Endothelial cell of umbilical vein (primary cell): ENCODE measurements around the gene CHRNA5. TPM values are rescaled to one million over a fixed set of nuclear protein-coding genes. Genes with fewer than 3 reads are reported as not detected.

Source experiments
- BruUV-seq: library from RNA; stranded (reverse); fragments of 400-500 nt; replicated peaks from 2 replicates; lab custom pipeline; 2021; lab: Mats Ljungman, UMichigan
- CTCF ChIA-PET: fragments of 300-600, 350-600 bp; sonication (Branson Sonifier 250); formaldehyde crosslinking; loops from one replicate; lab custom pipeline; 2021; ENCODE audit warnings: antibody characterized with exemption, inconsistent platforms; lab: Charles Lee
- POLR2A ChIA-PET: fragments of 300-600, 350-600 bp; sonication (Branson Sonifier 250); formaldehyde crosslinking; loops from one replicate; lab custom pipeline; 2021; ENCODE audit warnings: antibody characterized with exemption, inconsistent platforms; lab: Charles Lee
- DNase-seq: peaks from one replicate; pipeline ENCODE4 v3.0.0-alpha.2; 2011; ENCODE audit warnings: low read depth, low spot score
- FAIRE-seq: peaks from 2 replicates; lab custom pipeline; 2011; peaks lifted over from hg19 to GRCh38; lab: Jason Lieb, UNC
- H2AFZ ChIP-seq: 2 replicates; pipeline ENCODE4 v1.6.0; 2012; ENCODE audit warnings: low read depth, low read length, control low read depth, inconsistent platforms
- H3K27ac ChIP-seq: 2 replicates; pipeline ENCODE4 v1.5.1; 2011; ENCODE audit warnings: low read depth, mild to moderate bottlenecking, control low read depth, low read length, moderate library complexity; ENCODE audit not compliant: insufficient read depth
- H3K27me3 ChIP-seq, 2 experiments: 2 replicates each; pipeline versions ENCODE4 v1.6.0 to v1.6.1; 2011; ENCODE audit warnings: low read length in 2 of 2, mixed read lengths in 1 of 2; ENCODE audit not compliant: control insufficient read depth in 2 of 2, insufficient read depth in 2 of 2
- H3K36me3 ChIP-seq, 2 experiments: 2 replicates in 1 of 2; 3 replicates in 1 of 2; pipeline ENCODE4 v1.5.1; 2011; ENCODE audit warnings: low read length in 2 of 2, mild to moderate bottlenecking in 1 of 2, moderate library complexity in 1 of 2; ENCODE audit not compliant: control insufficient read depth in 2 of 2, insufficient read depth in 2 of 2; ENCODE audit errors: extremely low read depth in 1 of 2
- H3K4me1 ChIP-seq: 3 replicates; pipeline ENCODE4 v1.5.1; 2011; ENCODE audit warnings: mild to moderate bottlenecking, low read length; ENCODE audit not compliant: control insufficient read depth, insufficient read depth; ENCODE audit errors: extremely low read depth
- H3K4me2 ChIP-seq: 2 replicates; pipeline ENCODE4 v1.6.1; 2011; ENCODE audit warnings: low read length, control low read depth, mixed read lengths; ENCODE audit not compliant: insufficient read depth
- H3K4me3 ChIP-seq, 3 experiments: fragments of 200-600 bp in 1 of 3; sonication (generic), shearing (Covaris generic) in 1 of 3; replicated peaks in 1 of 3; 2 replicates each; pipeline ENCODE4 v1.5.1; 2011 to 2016; ENCODE audit warnings: control low read depth in 3 of 3, low read length in 3 of 3, mild to moderate bottlenecking in 2 of 3, inconsistent platforms in 1 of 3, low read depth in 1 of 3, moderate library complexity in 1 of 3; ENCODE audit not compliant: insufficient read depth in 1 of 3
- H3K79me2 ChIP-seq: 2 replicates; pipeline ENCODE4 v1.6.0; 2012; ENCODE audit warnings: low read length, inconsistent platforms; ENCODE audit not compliant: control insufficient read depth, insufficient read depth
- H3K9ac ChIP-seq: replicated peaks from 2 replicates; pipeline ENCODE3; 2011; ENCODE audit warnings: low read length, control low read depth; ENCODE audit not compliant: insufficient read depth; ENCODE audit errors: extremely low read depth
- H3K9me1 ChIP-seq: replicated peaks from 3 replicates; pipeline ENCODE4 v1.6.0; 2011; ENCODE audit warnings: mild to moderate bottlenecking, low read length; ENCODE audit not compliant: control insufficient read depth, insufficient read depth; ENCODE audit errors: extremely low read depth
- H3K9me3 ChIP-seq: replicated peaks from 2 replicates; pipeline ENCODE4 v1.5.1; 2012; ENCODE audit warnings: low read length, inconsistent platforms; ENCODE audit not compliant: control insufficient read depth, insufficient read depth
- H4K20me1 ChIP-seq: replicated peaks from 2 replicates; pipeline ENCODE3; 2011; ENCODE audit warnings: mild to moderate bottlenecking, low read length; ENCODE audit not compliant: control insufficient read depth, insufficient read depth; ENCODE audit errors: extremely low read depth
- EZH2 ChIP-seq: IDR thresholded peaks from 2 replicates; pipeline ENCODE4 v1.6.1; 2012; ENCODE audit warnings: borderline replicate concordance, low read depth, mild to moderate bottlenecking, moderate library complexity, low read length, inconsistent platforms; ENCODE audit not compliant: severe bottlenecking
- FOS ChIP-seq: IDR thresholded peaks from 2 replicates; pipeline ENCODE4 v1.6.1; 2011; ENCODE audit warnings: mild to moderate bottlenecking, low read length, moderate library complexity, borderline replicate concordance; ENCODE audit not compliant: insufficient read depth
- GATA2 ChIP-seq: IDR thresholded peaks from 2 replicates; pipeline ENCODE4 v1.7.0; 2011; ENCODE audit warnings: low read depth, mild to moderate bottlenecking, moderate library complexity, mixed read lengths, low read length; ENCODE audit not compliant: insufficient read length, insufficient read depth
- MAX ChIP-seq: IDR thresholded peaks from 2 replicates; pipeline ENCODE4 v1.6.1; 2011; ENCODE audit not compliant: insufficient read depth, insufficient read length
- MYC ChIP-seq: IDR thresholded peaks from one replicate; pipeline ENCODE4 v1.6.1; 2011; ENCODE audit warnings: mild to moderate bottlenecking, low read depth, low read length
- POLR2A ChIP-seq: IDR thresholded peaks from 2 replicates; pipeline ENCODE4 v1.6.1; 2012; ENCODE audit warnings: low read depth, mild to moderate bottlenecking, control low read depth, low read length
- POLR2AphosphoS5 ChIP-seq: IDR thresholded peaks from 2 replicates; pipeline ENCODE4 v1.6.1; 2012; ENCODE audit warnings: low read depth, mild to moderate bottlenecking, control low read depth, low read length, moderate library complexity; ENCODE audit not compliant: insufficient read depth
- dilution Hi-C: fragments of 300-500 bp; cut with MboI; formaldehyde crosslinking; loops from one replicate; pipeline ENCODE4 v1.15.0; 2019; ENCODE audit warnings: low sequenced_read_pairs; ENCODE audit not compliant: extremely low pct_ligation_motif_present
- intact Hi-C: fragments of 100-400 bp; cut with micrococcal nuclease; formaldehyde crosslinking; loops from one replicate; pipeline ENCODE4 v1.10.0; 2022
- polyA plus RNA-seq, 4 experiments: library from polyadenylated mRNA; depleted of rRNA in 3 of 4; stranded (reverse) in 3 of 4; unstranded in 1 of 4; fragments of >200 nt; gene quantifications; 2 replicates each; pipeline versions ENCODE4 v1.2.1 to v1.2.3, GENCODE V29; 2011 to 2012; ENCODE audit warnings: missing spikeins in 1 of 4
- total RNA-seq: library from RNA; stranded (reverse); gene quantifications from 2 replicates; pipeline ENCODE4 v1.2.3, GENCODE V29; 2021

CHRNA5 gene
- total and polyA plus RNA-seq, 2 donors (not counting 3 experiments of a cell fraction or from before 2014, with no cell fraction given), result 6.4 to 12.7 TPM

DNA sequence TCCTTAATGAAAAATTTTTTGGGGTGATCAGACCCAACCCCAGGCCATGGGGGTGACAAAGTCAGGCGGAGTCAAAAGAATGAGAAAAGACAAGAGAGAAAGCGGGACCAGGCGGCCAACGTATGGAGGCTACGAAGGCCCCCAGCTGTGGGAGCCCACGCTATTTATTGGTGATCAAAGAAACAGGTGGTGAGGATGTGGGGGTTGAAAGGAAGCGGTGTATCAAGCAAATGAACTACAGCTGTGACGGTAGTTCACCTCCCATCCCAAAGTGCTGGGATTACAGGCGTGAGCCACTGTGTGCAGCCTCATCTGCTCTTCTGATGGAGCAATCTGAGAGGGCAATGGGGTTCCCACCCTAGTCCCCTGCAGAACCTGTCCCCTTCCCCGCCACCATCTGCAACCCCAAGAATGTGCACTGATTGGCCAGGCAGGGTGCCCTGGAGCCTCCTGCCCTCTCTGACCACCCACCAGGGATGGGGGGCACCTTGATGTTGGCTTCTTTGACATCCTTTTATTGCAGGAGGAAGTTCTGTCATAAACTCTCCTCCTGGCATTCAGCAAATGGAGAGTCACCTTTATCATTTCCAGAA lies 56.6 kb downstream of the CHRNA5 start:
- no peak overlapping the region for H3K4me2 ChIP-seq
- H3K9ac ChIP-seq, result no peak overlapping the region
- H3K27me3 ChIP-seq, result peaks cover 35 to 46% of the 10 kb centered on the region in 2 experiments
- H3K4me1 ChIP-seq, result no peaks in the 10 kb centered on the region
- ChIA-PET CTCF (interaction anchor here (1.0 to 1.2 kb wide), 2 partner anchors 85 to 88 kb away, joined by 3 read pairs; no protein-coding TSS in a partner anchor), POLR2A (no interaction called here)
- intact Hi-C loops (no loop called here), dilution Hi-C loops (no loop called here)
- no peak overlapping the region for H2AFZ ChIP-seq
- H3K4me3 ChIP-seq, result no peak overlapping the region
- no peaks in the 10 kb centered on the region for H3K9me3 ChIP-seq
- no peaks in the 10 kb centered on the region for H3K79me2 ChIP-seq
- DNase-seq (no peak), FAIRE-seq (no peak)
- no TSS peak for BruUV-seq
- no peaks in the 10 kb centered on the region for H4K20me1 ChIP-seq
- H3K27ac ChIP-seq, result no peak overlapping the region
- H3K9me1 ChIP-seq, result no peaks in the 10 kb centered on the region
- H3K36me3 ChIP-seq, result no peaks in the 10 kb centered on the region
- TF ChIP-seq POLR2AphosphoS5 (no peak), FOS (no peak), GATA2 (no peak), EZH2 (peak; percentile 12), POLR2A (no peak), MAX (no peak), MYC (no peak)
